Measurements from ENCODE around the gene TAF8. TPM values are rescaled to one million over a fixed set of nuclear protein-coding genes. Genes with fewer than 3 reads are reported as not detected.
A peak's percentile ranks its signal among the peaks of the same experiment; 100 is the strongest.

Gene TAF8
- total RNA-seq, 1 donor from 2014 or later, result 28.9 TPM

- no peak overlapping the region for H3K4me3 Mint-ChIP-seq
- H3K27me3 Mint-ChIP-seq (ENCODE audit: low read depth), result no peaks in the 10 kb centered on the region
- no peaks in the 10 kb centered on the region for H3K4me1 Mint-ChIP-seq
- no peak for TF ChIP-seq CTCF (conservative IDR thresholded peaks at IDR 0.05)
- no peak for DNase-seq (ENCODE audit: low read depth, low spot score)
- H3K9me3 Mint-ChIP-seq, result no peaks in the 10 kb centered on the region
- no peak overlapping the region for H3K27ac Mint-ChIP-seq (ENCODE audit: unreplicated experiment)
- H3K36me3 Mint-ChIP-seq (ENCODE audit: low read depth), result no peaks in the 10 kb centered on the region
These were observed 43.4 kb downstream of the TAF8 start for GRCh38 chr6:42093582-42094329.

GRCh38 chr6:42095094-42095493 lies 44.8 kb downstream of the TAF8 start:
- Mint-ChIP-seq H3K27me3 (ENCODE audit: low read depth) (no peaks in the 10 kb centered on the region), H3K9me3 (no peaks in the 10 kb centered on the region), H3K4me3 (no peak overlapping the region), H3K27ac (ENCODE audit: unreplicated experiment) (no peak overlapping the region), H3K36me3 (ENCODE audit: low read depth) (no peaks in the 10 kb centered on the region), H3K4me1 (no peaks in the 10 kb centered on the region)
- no peak for DNase-seq (ENCODE audit: low read depth, low spot score)
- no peak for TF ChIP-seq CTCF (conservative IDR thresholded peaks at IDR 0.05)

- H3K36me3 Mint-ChIP-seq (ENCODE audit: low read depth), result no peaks in the 10 kb centered on the region
- no peaks in the 10 kb centered on the region for H3K9me3 Mint-ChIP-seq
- no peaks in the 10 kb centered on the region for H3K27me3 Mint-ChIP-seq (ENCODE audit: low read depth)
- H3K4me3 Mint-ChIP-seq, result no peak overlapping the region
- peak; percentile 17 for TF ChIP-seq CTCF (conservative IDR thresholded peaks at IDR 0.05)
- H3K4me1 Mint-ChIP-seq, result no peaks in the 10 kb centered on the region
- DNase-seq (ENCODE audit: low read depth, low spot score), result no peak
- H3K27ac Mint-ChIP-seq (ENCODE audit: unreplicated experiment), result no peak overlapping the region
These were observed 45.6 kb downstream of the TAF8 start for GRCh38 chr6:42095776-42096541.

- Mint-ChIP-seq H3K27me3 (ENCODE audit: low read depth) (no peaks in the 10 kb centered on the region), H3K4me1 (peaks cover 10% of the 10 kb centered on the region), H3K27ac (ENCODE audit: unreplicated experiment) (no peak overlapping the region), H3K36me3 (ENCODE audit: low read depth) (no peaks in the 10 kb centered on the region), H3K9me3 (no peaks in the 10 kb centered on the region), H3K4me3 (no peak overlapping the region)
- no peak for DNase-seq (ENCODE audit: low read depth, low spot score)
- TF ChIP-seq CTCF (conservative IDR thresholded peaks at IDR 0.05), result no peak
These were observed 49.2 kb downstream of the TAF8 start for GRCh38 chr6:42099340-42100028.

- peaks cover 10% of the 10 kb centered on the region for H3K4me1 Mint-ChIP-seq
These were observed 49.9 kb downstream of the TAF8 start for GRCh38 chr6:42100029-42100901.

More at GRCh38 chr6:42100029-42100901, 49.9 kb downstream of the TAF8 start:
- no peak for TF ChIP-seq CTCF (conservative IDR thresholded peaks at IDR 0.05)
- no peaks in the 10 kb centered on the region for H3K27me3 Mint-ChIP-seq (ENCODE audit: low read depth)
- no peak for DNase-seq (ENCODE audit: low read depth, low spot score)
- H3K27ac Mint-ChIP-seq (ENCODE audit: unreplicated experiment), result no peak overlapping the region
- H3K4me3 Mint-ChIP-seq, result no peak overlapping the region
- no peaks in the 10 kb centered on the region for H3K9me3 Mint-ChIP-seq
- H3K36me3 Mint-ChIP-seq (ENCODE audit: low read depth), result no peaks in the 10 kb centered on the region

Data from neural crest cell (in vitro differentiated cells).